ENCODE measurements around the gene GLB1L.

The GLB1L gene

GRCh38 chr2:219282375-219282774 is 37.1 kb upstream of the GLB1L start:
- Histone ChIP-seq H3K9me3 (no peaks in the 10 kb centered on the region), H3K4me3 (ENCODE audit: low read depth, low read length) (no peak overlapping the region), H3K27me3 (no peaks in the 10 kb centered on the region), H3K4me1 (peaks cover 11% of the 10 kb centered on the region), H3K36me3 (no peaks in the 10 kb centered on the region; the same call in 1 of the 2 replicates)
- no peak for TF ChIP-seq CTCF (IDR thresholded peaks at IDR 0.05; ENCODE audit: low read depth, low read length)
- DNase-seq = no peak

- DNase-seq = no peak
- Histone ChIP-seq H3K36me3 (no peaks in the 10 kb centered on the region), H3K4me3 (ENCODE audit: low read depth, low read length) (no peak overlapping the region), H3K4me1 (peaks cover 11% of the 10 kb centered on the region), H3K9me3 (no peaks in the 10 kb centered on the region), H3K27me3 (no peaks in the 10 kb centered on the region)
- TF ChIP-seq CTCF (IDR thresholded peaks at IDR 0.05; ENCODE audit: low read depth, low read length) = no peak
Observed at GRCh38 chr2:219281588-219281987, 36.3 kb upstream of the GLB1L start.

- Histone ChIP-seq H3K4me1 (peaks cover 11% of the 10 kb centered on the region), H3K36me3 (no peaks in the 10 kb centered on the region), H3K4me3 (ENCODE audit: low read depth, low read length) (no peak overlapping the region), H3K9me3 (no peaks in the 10 kb centered on the region), H3K27me3 (no peaks in the 10 kb centered on the region)
- no peak for DNase-seq
- TF ChIP-seq CTCF (IDR thresholded peaks at IDR 0.05; ENCODE audit: low read depth, low read length) = no peak
Observed at GRCh38 chr2:219280651-219281050, 35.4 kb upstream of the GLB1L start.

GRCh38 chr2:219279916-219280516 is 34.8 kb upstream of the GLB1L start:
- DNase-seq = no peak
- peaks cover 11% of the 10 kb centered on the region for H3K4me1 ChIP-seq
- no peaks in the 10 kb centered on the region for H3K27me3 ChIP-seq

GRCh38 chr2:219279151-219279915 is 34.1 kb upstream of the GLB1L start, which contains the start of gene DNAJB2:
DNAJB2 (plus strand) TSS chr2:219279366; CDS start chr2:219279834, 468 bp downstream.
- H3K9me3 ChIP-seq = no peaks in the 10 kb centered on the region
- no peak for TF ChIP-seq CTCF (IDR thresholded peaks at IDR 0.05; ENCODE audit: low read depth, low read length)
- DNase-seq = peak; percentile 99
- H3K4me1 ChIP-seq = peaks cover 11% of the 10 kb centered on the region
- no peaks in the 10 kb centered on the region for H3K27me3 ChIP-seq
- peak within 1 kb of the TSS; percentile 63 for H3K4me3 ChIP-seq (ENCODE audit: low read depth, low read length)
- H3K36me3 ChIP-seq = no peaks in the 10 kb centered on the region

More at GRCh38 chr2:219279916-219280516, 34.8 kb upstream of the GLB1L start:
- peak overlapping the region; percentile 63 for H3K4me3 ChIP-seq (ENCODE audit: low read depth, low read length)
- H3K9me3 ChIP-seq = no peaks in the 10 kb centered on the region
- H3K36me3 ChIP-seq = no peaks in the 10 kb centered on the region
- TF ChIP-seq CTCF (IDR thresholded peaks at IDR 0.05; ENCODE audit: low read depth, low read length) = no peak

- peaks cover 11% of the 10 kb centered on the region for H3K4me1 ChIP-seq
- H3K36me3 ChIP-seq = no peaks in the 10 kb centered on the region
- TF ChIP-seq CTCF (IDR thresholded peaks at IDR 0.05; ENCODE audit: low read depth, low read length) = no peak
- no peaks in the 10 kb centered on the region for H3K27me3 ChIP-seq
- no peak for DNase-seq
- peak overlapping the region; percentile 42 for H3K4me3 ChIP-seq (ENCODE audit: low read depth, low read length)
- no peaks in the 10 kb centered on the region for H3K9me3 ChIP-seq
Observed at GRCh38 chr2:219278655-219279150, 33.5 kb upstream of the GLB1L start.
